Amniotic epithelial cell (primary cell): ENCODE measurements around the gene WNT2B.

Experiments
- DNase-seq: peaks from one replicate; pipeline ENCODE4 v3.0.0-alpha.2; 2010; ENCODE audit warnings: low read depth

WNT2B gene

DNA sequence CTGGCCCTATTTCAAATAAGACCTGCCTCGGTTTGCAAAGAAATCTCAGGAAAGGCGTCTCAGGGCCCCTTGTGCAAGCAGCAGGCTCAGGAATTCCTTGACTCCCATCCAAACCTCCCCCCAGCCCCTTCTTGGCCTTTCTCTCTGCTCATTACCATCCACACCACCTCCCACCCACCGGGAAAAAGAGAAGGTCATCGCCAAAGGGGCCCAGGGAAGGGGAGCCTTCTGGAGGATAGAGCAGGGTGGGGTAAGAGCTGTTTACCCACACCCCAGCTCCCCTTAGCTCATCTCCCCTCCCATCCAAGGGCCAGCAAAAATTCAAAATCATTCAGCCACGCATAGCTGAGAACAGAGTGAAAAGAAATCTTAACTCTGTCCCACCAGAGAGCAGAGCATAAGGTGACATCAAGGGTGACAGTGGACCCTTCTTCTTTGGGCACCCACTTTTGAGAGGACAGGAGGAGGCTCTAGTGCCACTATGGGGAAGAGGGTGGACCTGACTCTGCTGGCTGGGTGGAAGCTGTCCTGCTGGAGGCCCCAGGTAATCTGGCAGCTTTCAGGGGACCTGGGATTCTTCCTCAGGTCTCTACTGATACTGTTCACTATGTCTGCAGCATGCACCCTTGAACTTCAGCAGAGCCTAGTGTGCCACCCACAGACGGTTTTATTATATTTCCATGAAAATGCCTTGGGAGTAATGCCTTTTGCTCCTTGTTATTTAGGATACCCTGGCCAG lies 3.9 kb upstream of the WNT2B start:
- DNase-seq = no peak

DNA sequence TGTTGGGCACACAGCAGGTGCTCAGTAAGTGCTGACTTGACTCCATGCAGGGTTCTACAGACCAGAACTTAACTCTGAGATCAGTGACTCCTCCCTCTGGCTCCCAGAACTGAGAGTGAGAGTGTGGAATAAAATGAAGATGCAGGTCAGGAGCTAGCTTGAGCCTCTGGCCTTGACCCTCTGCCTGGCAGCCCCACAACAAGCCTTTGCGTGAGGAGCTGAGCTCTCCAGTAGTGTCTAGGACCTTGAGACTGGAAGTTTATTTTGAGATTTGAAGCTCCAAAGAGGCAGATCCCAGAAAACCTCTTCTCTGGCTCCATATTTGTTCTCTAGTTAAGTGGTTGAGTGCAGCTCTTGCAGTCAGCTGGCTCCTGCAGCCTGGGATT lies 3.4 kb upstream of the WNT2B start:
- DNase-seq = no peak

DNA sequence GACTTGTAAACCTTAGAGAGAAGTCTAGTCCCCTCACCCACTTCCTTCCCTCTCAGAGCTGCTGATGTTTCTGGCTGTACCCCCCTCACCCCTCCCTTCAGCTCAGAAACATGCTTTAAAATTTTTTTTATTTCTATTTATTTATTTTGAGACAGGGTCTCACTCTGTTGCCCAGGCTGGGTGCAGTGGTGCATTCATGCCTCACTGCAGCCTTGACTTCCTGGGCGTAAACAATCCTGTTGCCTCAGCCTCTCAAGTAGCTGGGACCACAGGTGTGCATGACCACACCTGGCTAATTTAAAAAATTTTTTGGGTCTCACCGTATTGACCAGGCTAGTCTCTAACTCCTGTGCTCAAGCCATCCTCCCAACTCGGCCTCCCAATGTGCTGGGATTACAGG lies 2.9 kb upstream of the WNT2B start:
- DNase-seq = no peak

DNA sequence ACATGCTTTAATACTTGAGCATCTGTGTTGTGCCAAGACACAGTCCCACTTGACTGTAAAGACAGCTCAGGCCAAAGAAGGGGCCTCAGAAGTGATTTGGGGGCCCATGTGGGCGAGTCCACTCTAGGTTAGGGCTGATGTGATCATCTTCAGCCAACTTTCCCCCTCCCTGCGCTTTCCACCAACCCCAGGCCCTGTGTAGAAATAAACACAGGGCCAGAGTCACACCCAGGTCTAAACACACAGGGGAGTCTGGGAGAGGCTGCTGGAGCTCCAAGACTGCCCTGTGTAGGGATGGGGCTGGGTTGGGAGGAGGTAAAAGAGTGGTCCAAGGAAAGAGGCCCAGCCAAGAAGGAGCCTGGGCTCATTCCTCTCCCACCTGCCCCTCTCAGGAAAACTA lies 2.5 kb upstream of the WNT2B start:
- no peak for DNase-seq

DNA sequence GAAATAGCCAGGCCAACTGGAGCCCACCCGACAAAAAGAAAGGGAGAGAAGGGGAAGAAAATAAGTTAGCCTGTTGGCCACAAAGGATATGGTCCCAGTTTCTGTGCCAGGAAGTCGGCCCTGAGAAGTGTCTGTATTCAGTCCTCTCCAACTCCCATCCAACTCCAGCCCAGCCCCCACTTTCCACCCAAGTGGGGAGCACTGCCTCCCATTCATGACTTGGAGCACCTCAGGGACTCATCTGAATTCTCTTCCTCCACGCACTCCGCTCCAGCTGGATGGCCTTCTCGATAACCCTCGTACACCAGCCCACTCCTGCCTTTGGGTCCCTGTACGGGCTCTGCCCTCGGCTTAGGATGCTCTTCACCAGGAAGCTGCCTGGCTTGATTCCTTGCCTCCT lies 2.0 kb upstream of the WNT2B start:
- DNase-seq = no peak

DNA sequence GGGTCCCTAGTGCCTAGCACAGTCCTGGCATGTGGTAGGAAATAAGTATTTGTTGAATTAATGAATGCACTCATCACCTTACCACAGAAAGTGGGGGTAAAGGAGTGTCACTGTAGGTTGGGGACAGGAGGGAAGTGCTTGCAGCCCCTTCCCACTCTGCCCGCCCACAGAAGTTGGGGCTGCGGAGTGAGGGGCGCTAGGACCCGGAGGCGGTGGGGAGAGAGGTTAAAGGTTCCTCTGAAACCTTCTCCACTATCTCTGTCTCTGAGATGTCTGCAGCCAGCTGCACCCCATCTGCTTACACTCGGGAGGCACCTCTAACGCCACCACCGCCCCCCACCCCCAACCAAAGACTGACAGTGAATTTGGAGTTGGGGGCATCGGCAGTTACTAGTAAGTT lies 1.4 kb upstream of the WNT2B start:
- DNase-seq = no peak

DNA sequence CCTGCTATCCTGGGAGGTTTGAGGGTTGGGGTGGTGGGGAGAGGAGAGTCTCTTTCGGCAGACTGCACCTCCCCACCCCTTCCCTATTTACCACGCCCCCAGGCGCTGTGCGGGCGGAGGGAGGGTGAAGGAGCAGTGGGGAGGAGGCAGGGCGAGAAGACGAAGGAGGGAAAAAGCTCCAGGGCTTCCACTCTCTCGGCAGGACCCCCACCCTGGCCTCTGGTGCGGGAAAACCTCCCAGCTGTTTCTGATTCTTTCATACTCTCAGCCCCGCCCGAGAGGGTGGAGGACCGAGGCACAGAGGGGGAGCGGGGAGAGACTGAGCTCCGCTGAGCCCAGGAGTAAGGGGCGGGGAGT lies 866 bp upstream of the WNT2B start:
- no peak for DNase-seq

DNA sequence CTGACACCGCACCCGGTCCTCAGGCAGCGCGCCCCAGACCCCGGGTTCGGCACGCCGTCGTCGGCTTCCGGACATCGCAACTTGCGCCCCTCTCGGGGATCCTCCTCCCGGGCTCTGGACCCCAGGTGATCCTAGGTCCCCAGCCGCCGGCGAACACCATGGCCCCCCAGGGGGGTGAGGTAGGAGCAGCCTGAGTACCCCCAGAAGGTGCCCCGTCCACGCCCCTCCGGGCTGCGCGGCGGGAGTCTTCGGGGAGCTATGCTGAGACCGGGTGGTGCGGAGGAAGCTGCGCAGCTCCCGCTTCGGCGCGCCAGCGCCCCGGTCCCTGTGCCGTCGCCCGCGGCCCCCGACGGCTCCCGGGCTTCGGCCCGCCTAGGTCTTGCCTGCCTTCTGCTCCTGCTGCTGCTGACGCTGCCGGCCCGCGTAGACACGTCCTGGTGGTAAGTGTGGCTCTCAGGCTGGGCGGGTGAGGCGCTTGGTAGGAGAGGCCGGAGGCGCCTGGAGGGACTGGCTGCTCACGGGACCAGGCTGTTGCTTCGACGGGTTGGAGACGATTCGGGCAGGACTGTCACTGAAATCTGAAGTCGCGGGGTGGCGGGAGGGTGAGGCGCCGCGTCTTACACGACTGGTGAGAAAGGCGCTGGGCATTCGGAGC lies 367 bp downstream of the WNT2B start:
- no peak for DNase-seq

DNA sequence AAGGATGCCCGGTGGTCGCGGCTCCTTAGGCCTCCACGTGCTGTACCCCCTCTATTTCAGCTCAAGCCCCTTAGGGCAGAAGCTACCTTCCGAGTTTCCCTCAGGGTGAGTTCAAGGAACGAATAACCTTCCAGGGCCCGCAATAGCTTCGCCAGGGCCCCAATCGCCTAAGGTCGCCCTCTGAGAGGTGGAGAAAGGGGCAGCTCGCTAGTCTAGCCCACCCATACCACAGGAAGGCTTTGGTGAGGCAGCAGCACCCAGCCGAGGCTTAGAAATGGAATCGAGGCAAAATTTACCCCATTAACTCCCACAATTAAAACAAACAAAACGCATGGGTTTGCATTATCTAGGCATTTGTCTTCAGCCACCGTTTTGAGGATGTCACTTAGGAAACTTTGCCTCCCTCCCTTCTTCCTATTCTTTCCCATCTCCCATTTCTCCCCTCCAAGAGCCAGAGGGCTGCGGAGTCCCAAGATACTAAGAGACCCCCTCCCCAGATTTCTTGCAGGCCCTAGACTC lies 954 bp downstream of the WNT2B start:
- no peak for DNase-seq

DNA sequence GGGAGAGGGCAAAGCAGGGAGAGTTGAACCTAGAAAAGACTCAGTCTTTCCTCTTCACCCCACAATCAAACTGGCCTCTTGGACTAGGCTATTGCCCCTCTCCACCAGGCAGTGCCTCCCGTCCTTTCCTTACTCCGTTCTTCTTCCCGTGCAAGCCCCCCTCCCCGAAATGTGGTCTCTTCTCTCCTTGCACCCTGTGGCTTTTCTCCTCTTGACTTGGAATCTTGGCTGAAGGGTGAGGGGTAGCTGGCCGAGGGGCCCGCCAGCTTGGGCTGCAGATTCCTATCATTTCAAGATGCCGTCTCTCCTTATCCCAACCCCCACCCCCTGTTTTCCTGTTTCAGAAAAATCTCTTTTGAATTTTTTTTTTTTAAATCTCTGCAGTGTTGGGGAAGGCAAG lies 1.6 kb downstream of the WNT2B start:
- no peak for DNase-seq

DNA sequence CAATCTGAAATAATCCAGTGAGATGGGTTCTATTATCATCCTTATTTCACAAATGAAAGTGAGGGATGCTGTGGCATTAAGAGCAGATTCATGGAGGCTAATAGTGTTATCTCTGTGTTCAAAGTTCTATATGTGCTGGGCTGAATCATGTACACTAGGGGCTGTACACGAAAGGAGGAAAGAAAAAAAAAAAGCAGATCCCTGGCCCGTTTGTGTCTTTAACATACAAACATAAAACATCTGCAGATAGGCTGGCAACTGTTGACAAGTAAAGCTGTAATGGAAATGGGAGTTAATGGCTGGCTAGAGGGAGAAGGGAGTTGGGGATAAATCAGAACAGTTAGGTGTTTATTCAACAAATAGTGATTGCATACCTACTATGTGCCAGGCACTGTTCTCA lies 3.1 kb downstream of the WNT2B start:
- DNase-seq = no peak

DNA sequence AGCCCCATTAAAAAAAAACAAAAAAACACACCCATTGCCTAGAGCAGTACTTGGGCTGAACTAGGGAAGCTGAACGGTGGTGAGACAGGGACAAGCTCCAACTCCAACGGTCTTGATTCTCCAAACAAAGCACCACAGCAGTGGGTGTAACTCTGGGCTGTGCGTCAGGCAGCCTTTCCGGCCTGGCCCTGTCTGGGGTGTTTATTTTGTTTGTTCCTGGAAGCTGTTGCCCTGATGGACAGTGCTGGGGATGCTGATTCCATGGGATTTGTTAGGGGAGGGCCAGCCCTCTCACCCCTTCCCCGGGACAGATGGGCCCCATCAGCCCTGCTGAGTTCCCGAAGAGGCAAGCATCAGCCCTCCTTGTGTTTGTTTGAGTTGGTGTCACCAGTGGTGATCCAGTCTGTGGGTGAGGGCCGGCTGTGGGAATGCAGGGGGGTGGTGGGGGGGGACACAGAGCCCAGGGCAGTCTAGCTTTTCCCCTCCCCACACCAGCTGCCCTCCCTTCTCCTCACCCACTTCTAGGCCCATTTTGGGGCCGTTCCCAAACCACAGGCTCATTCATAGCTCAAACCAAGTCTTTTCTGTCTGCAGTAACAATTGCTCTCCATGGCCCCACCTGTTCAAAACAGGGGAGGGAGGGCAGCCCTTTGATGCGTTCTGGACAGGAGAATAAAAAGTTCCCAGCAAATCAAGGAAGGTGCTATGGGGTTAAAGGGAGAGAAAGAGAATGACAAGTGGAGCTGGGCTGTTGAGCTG lies 4.5 kb downstream of the WNT2B start:
- no peak for DNase-seq

DNA sequence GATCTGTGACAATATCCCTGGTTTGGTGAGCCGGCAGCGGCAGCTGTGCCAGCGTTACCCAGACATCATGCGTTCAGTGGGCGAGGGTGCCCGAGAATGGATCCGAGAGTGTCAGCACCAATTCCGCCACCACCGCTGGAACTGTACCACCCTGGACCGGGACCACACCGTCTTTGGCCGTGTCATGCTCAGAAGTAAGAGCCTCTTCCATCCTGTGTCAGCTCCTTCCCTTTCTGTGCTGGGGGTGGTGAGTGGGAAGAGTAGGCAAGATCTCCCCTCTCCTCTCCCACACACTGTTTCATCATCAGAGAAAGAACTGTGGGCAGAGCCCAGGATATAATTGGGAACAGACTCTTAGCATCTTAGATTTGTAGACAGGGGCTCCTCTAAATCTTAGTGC lies 6.1 kb downstream of the WNT2B start:
- peak; percentile 53 for DNase-seq

DNA sequence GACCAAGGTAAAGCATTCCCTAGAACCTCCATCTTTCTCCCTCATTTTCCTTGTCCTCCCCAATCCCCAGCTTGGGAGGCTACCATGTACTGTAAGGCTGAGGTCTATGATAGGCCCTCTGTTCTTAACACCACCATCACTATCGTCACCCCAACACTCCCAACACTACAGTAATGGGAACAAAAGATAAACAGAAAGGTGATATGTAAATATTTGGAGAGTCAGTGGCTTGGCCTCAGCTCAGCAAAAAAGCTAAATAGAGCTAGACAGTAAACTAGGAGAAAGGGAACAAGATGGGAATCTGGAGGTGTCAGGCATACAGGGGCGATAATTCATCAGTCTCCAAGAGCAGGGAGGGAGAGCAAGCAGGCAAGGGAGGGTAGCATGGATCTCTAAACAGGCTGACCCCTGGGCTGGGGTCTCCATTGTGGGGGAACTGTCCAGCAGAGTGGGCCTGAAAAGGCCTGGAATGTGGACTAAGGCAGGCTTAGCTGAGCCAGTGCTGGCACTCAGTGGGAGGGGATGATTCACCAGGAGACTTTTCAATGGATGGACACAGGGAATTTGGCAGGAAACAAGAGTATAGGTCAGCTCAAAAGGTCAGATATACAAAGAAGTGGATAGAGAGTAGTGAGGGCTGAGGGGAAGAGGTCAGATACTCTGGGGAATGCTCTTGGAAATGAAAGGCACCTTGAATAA lies 6.7 kb downstream of the WNT2B start:
- peak; percentile 84 for DNase-seq

DNA sequence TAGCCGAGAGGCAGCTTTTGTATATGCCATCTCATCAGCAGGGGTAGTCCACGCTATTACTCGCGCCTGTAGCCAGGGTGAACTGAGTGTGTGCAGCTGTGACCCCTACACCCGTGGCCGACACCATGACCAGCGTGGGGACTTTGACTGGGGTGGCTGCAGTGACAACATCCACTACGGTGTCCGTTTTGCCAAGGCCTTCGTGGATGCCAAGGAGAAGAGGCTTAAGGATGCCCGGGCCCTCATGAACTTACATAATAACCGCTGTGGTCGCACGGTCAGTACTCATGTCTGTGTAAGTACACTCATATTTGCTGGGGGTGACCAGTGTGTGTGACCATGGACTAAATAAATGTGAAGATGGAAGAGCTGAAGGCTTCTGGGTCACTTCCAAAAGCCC lies 7.4 kb downstream of the WNT2B start:
- DNase-seq = no peak

DNA sequence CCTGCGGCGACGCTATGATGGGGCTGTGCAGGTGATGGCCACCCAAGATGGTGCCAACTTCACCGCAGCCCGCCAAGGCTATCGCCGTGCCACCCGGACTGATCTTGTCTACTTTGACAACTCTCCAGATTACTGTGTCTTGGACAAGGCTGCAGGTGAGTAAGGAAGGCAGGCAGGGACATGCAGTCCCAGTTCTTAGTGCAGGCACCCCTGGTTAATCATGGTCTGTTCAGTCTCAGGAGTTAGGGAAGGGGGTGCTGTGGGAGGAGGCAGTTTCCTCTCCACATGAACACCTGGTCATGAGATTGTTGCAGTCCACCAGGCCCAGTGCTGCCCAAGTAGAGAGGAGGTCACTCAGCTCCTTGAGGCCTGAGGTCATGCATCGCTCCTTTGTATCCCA lies 8.5 kb downstream of the WNT2B start:
- no peak for DNase-seq

DNA sequence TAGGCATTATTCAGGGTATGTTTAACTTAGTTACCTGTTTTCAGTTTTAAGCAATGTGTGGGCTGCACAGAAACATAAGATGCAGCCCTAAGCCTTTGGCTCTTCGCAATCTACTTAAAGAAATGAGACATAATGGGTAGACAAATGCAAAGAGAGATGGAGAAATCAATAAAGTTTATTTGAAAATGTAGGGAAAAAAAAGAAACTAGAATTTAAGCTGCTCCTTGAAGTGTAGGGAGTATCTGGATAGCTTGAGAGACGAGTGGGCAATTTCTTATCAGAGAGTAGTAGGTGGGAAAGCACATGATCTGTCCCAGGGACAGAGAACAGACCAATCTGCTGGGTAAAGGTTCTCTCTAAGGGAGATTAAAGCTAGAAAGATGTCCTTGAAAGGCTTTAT lies 8.9 kb downstream of the WNT2B start:
- no peak for DNase-seq

DNA sequence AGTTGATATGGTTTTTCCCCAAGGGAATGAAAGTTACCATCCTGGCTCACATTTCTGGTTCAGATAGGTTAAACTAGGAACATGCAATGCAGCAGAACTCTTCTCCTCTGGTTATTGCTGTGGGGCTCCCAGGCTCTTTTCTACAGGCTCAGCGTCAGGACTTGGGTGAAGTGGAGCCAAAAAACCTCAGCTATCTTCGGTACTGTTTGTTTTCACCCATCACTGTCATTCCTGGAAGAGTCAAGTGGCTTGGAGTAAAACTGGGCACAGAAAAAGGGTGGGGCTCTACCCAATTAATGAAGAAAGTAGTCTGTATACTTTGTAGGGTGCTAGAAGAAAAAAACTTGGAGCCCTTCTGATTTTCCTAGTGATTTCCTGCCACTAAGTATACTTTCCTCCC lies 9.4 kb downstream of the WNT2B start:
- DNase-seq = no peak

DNA sequence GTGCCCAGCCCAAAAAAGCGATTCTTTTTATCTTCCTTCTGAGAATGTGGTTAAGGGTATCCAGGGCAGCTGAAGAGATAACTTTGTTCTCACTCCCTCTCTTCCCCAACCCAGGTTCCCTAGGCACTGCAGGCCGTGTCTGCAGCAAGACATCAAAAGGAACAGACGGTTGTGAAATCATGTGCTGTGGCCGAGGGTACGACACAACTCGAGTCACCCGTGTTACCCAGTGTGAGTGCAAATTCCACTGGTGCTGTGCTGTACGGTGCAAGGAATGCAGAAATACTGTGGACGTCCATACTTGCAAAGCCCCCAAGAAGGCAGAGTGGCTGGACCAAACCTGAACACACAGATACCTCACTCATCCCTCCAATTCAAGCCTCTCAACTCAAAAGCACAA lies 11.4 kb downstream of the WNT2B start:
- no peak for DNase-seq

DNA sequence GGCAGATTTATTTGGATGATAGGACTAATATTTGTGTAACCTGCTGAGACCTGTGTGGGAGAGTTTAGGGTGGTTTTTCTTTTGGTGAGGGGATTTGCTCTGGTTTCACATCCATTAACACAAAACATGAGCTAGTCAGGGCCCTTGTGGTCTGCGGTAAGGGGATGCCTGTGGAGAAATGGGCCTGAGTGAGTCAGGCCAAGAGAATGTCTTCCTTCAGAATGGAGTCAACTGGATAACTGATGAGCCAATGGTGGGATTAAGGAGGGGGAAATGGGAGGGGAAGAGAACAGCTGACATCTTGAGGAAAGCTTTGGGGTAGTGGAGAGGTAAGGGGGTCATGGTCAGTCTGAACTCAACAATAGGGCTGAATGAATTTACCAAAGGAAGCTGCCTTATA lies 13.9 kb downstream of the WNT2B start:
- DNase-seq = peak; percentile 98

DNA sequence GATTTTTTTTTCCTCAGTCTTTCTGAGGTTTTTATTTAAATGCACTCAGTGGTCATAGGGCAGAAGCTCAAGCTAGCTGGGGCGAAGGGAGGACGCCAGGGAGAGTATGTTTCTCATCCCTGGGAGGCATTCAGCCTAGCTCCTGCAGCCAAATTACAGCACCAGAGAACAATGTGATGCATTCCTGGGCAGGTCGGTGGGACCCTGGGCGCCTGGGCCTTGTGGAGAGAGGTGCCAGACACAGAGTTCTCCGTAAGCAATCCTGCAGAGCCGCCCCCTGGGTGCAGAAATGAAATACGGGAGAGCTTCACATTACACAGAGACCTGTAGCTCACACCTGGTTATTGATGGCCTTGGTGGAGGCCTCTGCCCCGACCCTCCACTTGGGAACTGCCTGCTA lies 15.5 kb downstream of the WNT2B start:
- peak; percentile 96 for DNase-seq

DNA sequence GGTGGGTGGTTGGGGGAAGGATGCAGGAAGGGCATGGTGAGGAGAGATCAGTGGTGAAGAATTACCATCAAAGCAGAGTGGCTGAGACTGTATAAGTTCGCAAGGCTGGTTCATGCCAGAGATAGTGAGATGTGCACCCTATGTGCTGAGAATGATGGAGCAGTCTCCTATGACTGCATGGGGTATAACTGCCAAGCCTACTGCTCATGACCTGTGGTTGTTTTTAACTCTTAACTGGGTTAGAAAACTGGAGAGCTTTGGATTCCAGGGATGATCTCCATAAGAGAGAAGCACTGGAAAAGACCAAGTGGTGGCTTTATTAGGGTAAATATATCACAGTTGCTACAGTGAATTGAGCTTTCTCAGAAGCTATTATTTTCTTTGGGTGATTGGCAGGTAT lies 16.2 kb downstream of the WNT2B start:
- DNase-seq = peak; percentile 59
